ENCODE data around the gene PCED1B.

DNA sequence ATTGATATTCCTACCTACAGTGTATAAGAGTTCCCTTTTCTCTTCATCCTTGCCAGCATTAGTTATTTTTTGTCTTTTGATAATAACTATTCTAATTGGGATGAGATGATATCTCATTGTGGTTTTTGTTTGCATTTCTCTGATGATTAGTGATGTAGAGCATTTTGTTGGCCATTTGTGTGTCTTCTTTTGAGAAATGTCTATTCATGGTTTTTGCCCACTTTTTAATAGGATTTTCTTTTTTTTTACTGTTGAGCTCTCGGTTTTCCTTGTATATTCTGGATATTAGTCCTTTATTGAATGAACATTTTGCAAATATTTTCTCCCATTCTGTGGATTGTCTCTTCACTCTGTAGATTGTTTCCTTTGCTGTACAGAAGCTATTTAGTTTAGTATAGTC, 79.9 kb downstream of the PCED1B start:
- TF ChIP-seq, protein P1, sequence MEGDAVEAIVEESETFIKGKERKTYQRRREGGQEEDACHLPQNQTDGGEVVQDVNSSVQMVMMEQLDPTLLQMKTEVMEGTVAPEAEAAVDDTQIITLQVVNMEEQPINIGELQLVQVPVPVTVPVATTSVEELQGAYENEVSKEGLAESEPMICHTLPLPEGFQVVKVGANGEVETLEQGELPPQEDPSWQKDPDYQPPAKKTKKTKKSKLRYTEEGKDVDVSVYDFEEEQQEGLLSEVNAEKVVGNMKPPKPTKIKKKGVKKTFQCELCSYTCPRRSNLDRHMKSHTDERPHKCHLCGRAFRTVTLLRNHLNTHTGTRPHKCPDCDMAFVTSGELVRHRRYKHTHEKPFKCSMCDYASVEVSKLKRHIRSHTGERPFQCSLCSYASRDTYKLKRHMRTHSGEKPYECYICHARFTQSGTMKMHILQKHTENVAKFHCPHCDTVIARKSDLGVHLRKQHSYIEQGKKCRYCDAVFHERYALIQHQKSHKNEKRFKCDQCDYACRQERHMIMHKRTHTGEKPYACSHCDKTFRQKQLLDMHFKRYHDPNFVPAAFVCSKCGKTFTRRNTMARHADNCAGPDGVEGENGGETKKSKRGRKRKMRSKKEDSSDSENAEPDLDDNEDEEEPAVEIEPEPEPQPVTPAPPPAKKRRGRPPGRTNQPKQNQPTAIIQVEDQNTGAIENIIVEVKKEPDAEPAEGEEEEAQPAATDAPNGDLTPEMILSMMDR (conservative IDR thresholded peaks at IDR 0.05 in 1 of 2, IDR thresholded peaks at IDR 0.05 in 1 of 2; ENCODE audit: low read depth in 1 of 2, low read length in 2 of 2): no peak
- no peak for TF ChIP-seq EZH2 (IDR thresholded peaks at IDR 0.05; ENCODE audit: low read length, missing control alignments)

All from fibroblast of lung (primary cell).